ENCODE results near the gene SPOCK1.

Gene SPOCK1

DNA sequence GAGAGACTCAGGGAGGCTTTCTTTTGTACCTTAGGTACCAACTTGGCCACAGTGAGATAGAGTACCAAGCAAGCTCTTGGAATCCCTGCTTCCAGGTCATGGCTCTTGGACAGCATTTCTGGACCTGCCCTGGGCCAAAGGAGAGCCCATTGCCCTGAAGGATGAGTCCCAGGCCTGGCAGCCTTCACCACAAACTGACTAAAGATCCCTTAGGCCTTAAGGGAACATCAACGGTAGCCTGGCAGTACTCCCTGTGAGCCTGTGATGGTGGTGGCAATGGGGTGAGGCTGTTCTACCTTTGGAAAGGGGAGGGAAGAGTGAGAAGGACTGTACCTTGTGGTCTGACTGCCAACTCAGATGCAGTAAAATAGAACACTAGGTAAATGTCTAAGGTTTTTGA, 334.6 kb downstream of the SPOCK1 start:
- no peaks in the 10 kb centered on the region for H4K20me1 ChIP-seq (ENCODE audit: insufficient read depth)
- H2AFZ ChIP-seq (ENCODE audit: low read depth), result no peak overlapping the region
- H3K9ac ChIP-seq, result no peak overlapping the region
- H3K36me3 ChIP-seq (ENCODE audit: insufficient read depth), result no peaks in the 10 kb centered on the region; the same call in 1 of the 2 replicates
- H3K79me2 ChIP-seq (ENCODE audit: insufficient read depth, low read depth), result no peaks in the 10 kb centered on the region
- H3K4me3 ChIP-seq (IDR thresholded peaks at IDR 0.05; ENCODE audit: insufficient read depth, low read depth, low read length), result no peak overlapping the region
- H3K4me2 ChIP-seq, result no peak overlapping the region
- no peaks in the 10 kb centered on the region for H3K4me1 ChIP-seq (ENCODE audit: low read depth, poor library complexity, severe bottlenecking)
- H3K27me3 ChIP-seq (ENCODE audit: insufficient read depth, low read depth), result no peaks in the 10 kb centered on the region
- no peak overlapping the region for H3K27ac ChIP-seq
- TF ChIP-seq, protein P1, sequence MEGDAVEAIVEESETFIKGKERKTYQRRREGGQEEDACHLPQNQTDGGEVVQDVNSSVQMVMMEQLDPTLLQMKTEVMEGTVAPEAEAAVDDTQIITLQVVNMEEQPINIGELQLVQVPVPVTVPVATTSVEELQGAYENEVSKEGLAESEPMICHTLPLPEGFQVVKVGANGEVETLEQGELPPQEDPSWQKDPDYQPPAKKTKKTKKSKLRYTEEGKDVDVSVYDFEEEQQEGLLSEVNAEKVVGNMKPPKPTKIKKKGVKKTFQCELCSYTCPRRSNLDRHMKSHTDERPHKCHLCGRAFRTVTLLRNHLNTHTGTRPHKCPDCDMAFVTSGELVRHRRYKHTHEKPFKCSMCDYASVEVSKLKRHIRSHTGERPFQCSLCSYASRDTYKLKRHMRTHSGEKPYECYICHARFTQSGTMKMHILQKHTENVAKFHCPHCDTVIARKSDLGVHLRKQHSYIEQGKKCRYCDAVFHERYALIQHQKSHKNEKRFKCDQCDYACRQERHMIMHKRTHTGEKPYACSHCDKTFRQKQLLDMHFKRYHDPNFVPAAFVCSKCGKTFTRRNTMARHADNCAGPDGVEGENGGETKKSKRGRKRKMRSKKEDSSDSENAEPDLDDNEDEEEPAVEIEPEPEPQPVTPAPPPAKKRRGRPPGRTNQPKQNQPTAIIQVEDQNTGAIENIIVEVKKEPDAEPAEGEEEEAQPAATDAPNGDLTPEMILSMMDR (conservative IDR thresholded peaks at IDR 0.05; ENCODE audit: low read depth, low read length), result no peak

DNA sequence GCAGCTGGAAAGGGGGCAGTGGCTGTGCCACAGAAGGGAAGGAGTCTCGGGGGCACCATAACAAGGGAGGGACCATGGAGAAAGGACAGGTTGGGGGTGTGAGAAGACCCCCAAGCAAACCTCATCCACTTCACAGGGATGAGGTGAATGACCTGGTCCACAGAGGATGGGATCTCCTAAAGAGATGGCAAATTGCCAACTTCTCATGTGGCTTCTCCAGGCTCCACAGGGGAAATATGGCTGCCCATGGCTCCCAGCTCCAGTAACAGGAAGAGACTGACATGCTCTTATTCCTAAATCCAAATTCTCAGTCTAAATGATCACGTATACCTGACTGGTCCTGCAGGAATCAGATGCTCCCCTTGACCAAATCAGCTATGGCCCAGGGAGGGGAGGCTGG, 340.4 kb downstream of the SPOCK1 start:
- TF ChIP-seq, protein P1 (conservative IDR thresholded peaks at IDR 0.05; ENCODE audit: low read depth, low read length), result no peak

DNA sequence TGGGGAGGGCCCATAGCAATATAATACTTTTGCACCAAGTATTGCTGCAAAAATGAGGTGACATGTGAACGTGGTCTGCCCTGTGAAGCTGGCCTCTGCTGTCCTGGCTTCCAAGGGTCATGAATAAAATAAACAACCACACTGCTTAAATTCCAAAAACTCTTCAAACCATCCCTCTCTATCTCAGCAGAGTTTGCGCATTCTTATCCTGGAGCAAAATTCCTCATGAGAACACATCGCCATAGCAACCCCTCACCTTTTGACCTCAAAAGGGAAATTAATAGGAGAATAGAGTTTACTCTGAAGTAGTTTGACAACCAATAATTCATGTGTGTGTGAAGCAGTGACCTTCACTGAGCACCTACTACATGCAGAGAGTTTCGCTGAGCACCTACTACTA, 342.9 kb downstream of the SPOCK1 start:
- Histone ChIP-seq H3K27ac (no peak overlapping the region), H3K36me3 (ENCODE audit: insufficient read depth) (no peaks in the 10 kb centered on the region), H3K27me3 (ENCODE audit: insufficient read depth, low read depth) (no peaks in the 10 kb centered on the region), H3K4me1 (ENCODE audit: low read depth, poor library complexity, severe bottlenecking) (no peaks in the 10 kb centered on the region), H3K4me2 (no peak overlapping the region), H3K79me2 (ENCODE audit: insufficient read depth, low read depth) (no peaks in the 10 kb centered on the region), H3K9ac (no peak overlapping the region), H4K20me1 (ENCODE audit: insufficient read depth) (no peaks in the 10 kb centered on the region), H3K4me3 (IDR thresholded peaks at IDR 0.05; ENCODE audit: insufficient read depth, low read depth, low read length) (no peak overlapping the region), H2AFZ (ENCODE audit: low read depth) (no peak overlapping the region)
- TF ChIP-seq, protein P1 (conservative IDR thresholded peaks at IDR 0.05; ENCODE audit: low read depth, low read length), result no peak

More for the DNA sequence above, 340.4 kb downstream of the SPOCK1 start:
- no peak overlapping the region for H3K9ac ChIP-seq
- H3K27me3 ChIP-seq (ENCODE audit: insufficient read depth, low read depth), result no peaks in the 10 kb centered on the region
- H3K36me3 ChIP-seq (ENCODE audit: insufficient read depth), result no peaks in the 10 kb centered on the region
- no peak overlapping the region for H3K4me2 ChIP-seq
- no peak overlapping the region for H2AFZ ChIP-seq (ENCODE audit: low read depth)
- H3K79me2 ChIP-seq (ENCODE audit: insufficient read depth, low read depth), result no peaks in the 10 kb centered on the region
- H3K4me1 ChIP-seq (ENCODE audit: low read depth, poor library complexity, severe bottlenecking), result no peaks in the 10 kb centered on the region
- H4K20me1 ChIP-seq (ENCODE audit: insufficient read depth), result no peaks in the 10 kb centered on the region
- H3K27ac ChIP-seq, result no peak overlapping the region
- H3K4me3 ChIP-seq (IDR thresholded peaks at IDR 0.05; ENCODE audit: insufficient read depth, low read depth, low read length), result no peak overlapping the region

DNA sequence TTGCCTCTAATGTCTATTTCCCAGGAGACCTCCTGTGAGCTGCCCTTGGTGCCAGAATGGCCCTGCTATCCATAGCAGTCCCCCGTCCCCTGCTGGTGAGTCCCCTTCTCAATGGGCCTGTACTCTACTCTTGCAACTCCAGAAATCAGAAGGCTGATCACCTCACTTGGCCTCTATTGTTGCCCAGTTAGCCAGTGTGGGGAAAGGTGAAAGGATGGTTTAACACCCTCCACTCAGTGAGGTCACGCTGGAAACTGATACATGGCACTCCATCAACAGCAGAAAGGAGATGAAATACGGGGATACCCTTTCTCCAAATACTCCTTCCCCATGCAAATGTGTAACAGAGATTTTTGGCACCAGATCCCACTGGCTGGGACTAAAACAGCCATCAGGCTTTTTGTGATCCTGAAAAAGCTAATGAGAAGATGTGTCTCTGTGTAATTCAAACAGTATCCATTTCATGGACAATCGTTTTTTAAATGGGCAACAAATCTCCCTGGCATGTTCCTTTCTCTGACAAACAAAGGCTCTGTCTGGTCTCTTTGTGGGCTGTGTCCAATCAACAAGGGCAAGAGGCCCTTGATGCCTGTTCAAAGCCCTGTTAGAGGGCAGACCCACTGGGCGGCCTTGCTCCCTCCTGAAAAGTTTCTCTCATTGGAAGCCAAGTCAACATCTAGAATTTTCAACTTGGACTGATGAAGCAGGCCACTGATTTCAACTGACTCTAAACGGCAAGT, 343.7 kb downstream of the SPOCK1 start:
- Histone ChIP-seq H3K4me2 (no peak overlapping the region), H3K79me2 (ENCODE audit: insufficient read depth, low read depth) (no peaks in the 10 kb centered on the region), H3K4me1 (ENCODE audit: low read depth, poor library complexity, severe bottlenecking) (no peaks in the 10 kb centered on the region), H2AFZ (ENCODE audit: low read depth) (no peak overlapping the region), H3K27me3 (ENCODE audit: insufficient read depth, low read depth) (no peaks in the 10 kb centered on the region), H3K36me3 (ENCODE audit: insufficient read depth) (no peaks in the 10 kb centered on the region), H3K27ac (no peak overlapping the region), H4K20me1 (ENCODE audit: insufficient read depth) (no peaks in the 10 kb centered on the region), H3K4me3 (IDR thresholded peaks at IDR 0.05; ENCODE audit: insufficient read depth, low read depth, low read length) (no peak overlapping the region), H3K9ac (no peak overlapping the region)
- TF ChIP-seq, protein P1 (conservative IDR thresholded peaks at IDR 0.05; ENCODE audit: low read depth, low read length), result no peak
